Sigmoid colon (tissue), 4 donors: ENCODE results near the gene ERO1A.

Source experiments
- CTCF ChIP-seq, 4 experiments: fragments of 450-650 bp in 3 of 4; fragments of 200-600 bp in 1 of 4; IDR thresholded peaks; one replicate each; pipeline ENCODE4 v1.5.1; 2016 to 2019; ENCODE audit warnings: antibody characterized with exemption in 4 of 4, mild to moderate bottlenecking in 3 of 4, moderate library complexity in 2 of 4
- POLR2AphosphoS5 ChIP-seq, 4 donors: sonication (generic); formaldehyde crosslinking; IDR thresholded peaks; one replicate each; pipeline ENCODE4 v1.6.1; 2017; ENCODE audit warnings: antibody characterized with exemption in 4 of 4

GRCh38 chr14:52723514-52724359, 28.4 kb upstream of the ERO1A start:
- no peak for TF ChIP-seq CTCF (IDR thresholded peaks at IDR 0.05)
- TF ChIP-seq POLR2AphosphoS5 (IDR thresholded peaks at IDR 0.05): no peak
